ENCODE data around the gene GJD3.

Gene GJD3

DNA sequence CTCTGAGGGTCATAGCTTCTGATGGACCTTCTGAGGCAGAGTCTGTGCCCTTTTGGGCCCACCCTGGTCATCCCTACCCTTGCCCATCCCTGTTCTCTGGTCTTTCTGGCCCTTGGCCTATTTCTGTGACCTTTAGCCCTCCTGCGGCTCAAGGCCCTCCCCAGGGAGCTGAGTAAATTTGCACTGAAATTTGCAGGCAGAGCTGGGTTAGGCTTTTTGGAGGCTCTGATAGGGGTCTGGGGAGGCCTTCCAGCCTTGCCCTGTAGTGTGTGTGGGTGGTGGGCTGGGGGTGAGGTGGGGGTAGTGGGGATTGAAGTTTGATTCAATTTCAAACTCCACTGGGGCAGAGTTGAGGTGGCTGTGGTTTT, 37.7 kb downstream of the GJD3 start:
- no peak overlapping the region for H3K27ac ChIP-seq (replicated peaks)
- DNase-seq (ENCODE audit: low read depth in 1 of 2, low spot score in 1 of 2): no peak

DNA sequence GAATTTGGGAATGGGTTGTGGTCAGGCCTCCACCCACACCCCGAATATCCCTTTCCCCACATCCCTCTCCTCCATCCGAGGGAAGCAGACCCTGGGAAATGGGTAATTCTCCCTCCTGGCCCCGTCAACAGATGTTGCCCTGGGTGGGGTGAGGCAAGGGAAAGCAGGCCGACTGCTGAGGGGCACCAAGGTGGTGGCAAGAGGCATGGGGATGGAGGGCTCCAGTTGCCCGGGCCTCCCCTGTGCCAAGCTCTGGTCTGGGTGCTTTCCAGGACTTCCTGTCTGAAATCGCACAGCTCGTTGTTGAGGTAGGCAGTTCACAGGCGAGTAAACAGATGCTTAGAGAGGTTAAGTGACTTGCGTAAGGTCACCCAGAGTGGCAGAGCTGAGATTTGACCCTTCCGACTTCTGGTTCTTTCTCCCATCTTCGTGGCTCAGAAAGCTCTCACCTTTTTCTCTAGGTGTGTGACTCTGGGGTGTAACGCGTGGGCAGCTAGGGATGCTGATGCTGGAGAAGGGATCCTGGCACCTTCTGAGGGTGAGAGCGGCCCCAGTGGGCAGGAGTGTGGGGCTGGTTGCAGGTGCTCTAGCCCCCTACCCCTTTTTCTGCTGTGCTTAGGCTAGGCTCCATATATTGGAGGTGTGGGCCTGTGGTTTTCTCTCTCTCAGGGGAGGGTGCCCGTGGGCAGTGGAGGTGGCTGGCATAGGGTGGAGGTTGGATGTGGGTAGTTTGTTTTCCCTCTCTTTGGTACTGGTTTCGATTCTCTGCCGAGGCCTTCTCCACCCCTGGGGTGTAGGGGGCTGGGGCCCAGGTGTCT, 38.3 kb downstream of the GJD3 start:
- Histone ChIP-seq H3K27ac (replicated peaks) (peak overlapping the region; percentile 4), H3K27me3 (ENCODE audit: insufficient read depth, poor library complexity, severe bottlenecking) (no peaks in the 10 kb centered on the region), H3K4me3 (replicated peaks; ENCODE audit: insufficient read depth, low read length) (no peak overlapping the region)
- peak; percentile 59 to 79 for DNase-seq (ENCODE audit: low read depth in 1 of 2, low spot score in 1 of 2)
- TF ChIP-seq, protein P1, sequence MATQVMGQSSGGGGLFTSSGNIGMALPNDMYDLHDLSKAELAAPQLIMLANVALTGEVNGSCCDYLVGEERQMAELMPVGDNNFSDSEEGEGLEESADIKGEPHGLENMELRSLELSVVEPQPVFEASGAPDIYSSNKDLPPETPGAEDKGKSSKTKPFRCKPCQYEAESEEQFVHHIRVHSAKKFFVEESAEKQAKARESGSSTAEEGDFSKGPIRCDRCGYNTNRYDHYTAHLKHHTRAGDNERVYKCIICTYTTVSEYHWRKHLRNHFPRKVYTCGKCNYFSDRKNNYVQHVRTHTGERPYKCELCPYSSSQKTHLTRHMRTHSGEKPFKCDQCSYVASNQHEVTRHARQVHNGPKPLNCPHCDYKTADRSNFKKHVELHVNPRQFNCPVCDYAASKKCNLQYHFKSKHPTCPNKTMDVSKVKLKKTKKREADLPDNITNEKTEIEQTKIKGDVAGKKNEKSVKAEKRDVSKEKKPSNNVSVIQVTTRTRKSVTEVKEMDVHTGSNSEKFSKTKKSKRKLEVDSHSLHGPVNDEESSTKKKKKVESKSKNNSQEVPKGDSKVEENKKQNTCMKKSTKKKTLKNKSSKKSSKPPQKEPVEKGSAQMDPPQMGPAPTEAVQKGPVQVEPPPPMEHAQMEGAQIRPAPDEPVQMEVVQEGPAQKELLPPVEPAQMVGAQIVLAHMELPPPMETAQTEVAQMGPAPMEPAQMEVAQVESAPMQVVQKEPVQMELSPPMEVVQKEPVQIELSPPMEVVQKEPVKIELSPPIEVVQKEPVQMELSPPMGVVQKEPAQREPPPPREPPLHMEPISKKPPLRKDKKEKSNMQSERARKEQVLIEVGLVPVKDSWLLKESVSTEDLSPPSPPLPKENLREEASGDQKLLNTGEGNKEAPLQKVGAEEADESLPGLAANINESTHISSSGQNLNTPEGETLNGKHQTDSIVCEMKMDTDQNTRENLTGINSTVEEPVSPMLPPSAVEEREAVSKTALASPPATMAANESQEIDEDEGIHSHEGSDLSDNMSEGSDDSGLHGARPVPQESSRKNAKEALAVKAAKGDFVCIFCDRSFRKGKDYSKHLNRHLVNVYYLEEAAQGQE (IDR thresholded peaks at IDR 0.05; ENCODE audit: insufficient replicate concordance, low read depth): no peak
- TF ChIP-seq SPI1 (IDR thresholded peaks at IDR 0.05; ENCODE audit: borderline replicate concordance, low read depth) (peak; percentile 23; the same call in 1 of the 2 replicates), POLR2AphosphoS5 (IDR thresholded peaks at IDR 0.05; ENCODE audit: low read depth) (peak; percentile 43; the same call in 1 of the 2 replicates)

More for the DNA sequence above, 37.7 kb downstream of the GJD3 start:
- Histone ChIP-seq H3K4me3 (replicated peaks; ENCODE audit: insufficient read depth, low read length) (no peak overlapping the region), H3K27me3 (ENCODE audit: insufficient read depth, poor library complexity, severe bottlenecking) (no peaks in the 10 kb centered on the region)
- TF ChIP-seq, protein P1 (IDR thresholded peaks at IDR 0.05; ENCODE audit: insufficient replicate concordance, low read depth): no peak
- no peak for TF ChIP-seq POLR2AphosphoS5 (IDR thresholded peaks at IDR 0.05; ENCODE audit: low read depth)
- no peak for TF ChIP-seq SPI1 (IDR thresholded peaks at IDR 0.05; ENCODE audit: borderline replicate concordance, low read depth)
- no peak for TF ChIP-seq GABPA (IDR thresholded peaks at IDR 0.05; ENCODE audit: low read depth)
- TF ChIP-seq, protein P2, sequence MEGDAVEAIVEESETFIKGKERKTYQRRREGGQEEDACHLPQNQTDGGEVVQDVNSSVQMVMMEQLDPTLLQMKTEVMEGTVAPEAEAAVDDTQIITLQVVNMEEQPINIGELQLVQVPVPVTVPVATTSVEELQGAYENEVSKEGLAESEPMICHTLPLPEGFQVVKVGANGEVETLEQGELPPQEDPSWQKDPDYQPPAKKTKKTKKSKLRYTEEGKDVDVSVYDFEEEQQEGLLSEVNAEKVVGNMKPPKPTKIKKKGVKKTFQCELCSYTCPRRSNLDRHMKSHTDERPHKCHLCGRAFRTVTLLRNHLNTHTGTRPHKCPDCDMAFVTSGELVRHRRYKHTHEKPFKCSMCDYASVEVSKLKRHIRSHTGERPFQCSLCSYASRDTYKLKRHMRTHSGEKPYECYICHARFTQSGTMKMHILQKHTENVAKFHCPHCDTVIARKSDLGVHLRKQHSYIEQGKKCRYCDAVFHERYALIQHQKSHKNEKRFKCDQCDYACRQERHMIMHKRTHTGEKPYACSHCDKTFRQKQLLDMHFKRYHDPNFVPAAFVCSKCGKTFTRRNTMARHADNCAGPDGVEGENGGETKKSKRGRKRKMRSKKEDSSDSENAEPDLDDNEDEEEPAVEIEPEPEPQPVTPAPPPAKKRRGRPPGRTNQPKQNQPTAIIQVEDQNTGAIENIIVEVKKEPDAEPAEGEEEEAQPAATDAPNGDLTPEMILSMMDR (IDR thresholded peaks at IDR 0.05; ENCODE audit: insufficient read depth, low read length): no peak

GRCh38 chr17:40325156-40326013, 39.2 kb downstream of the GJD3 start:
- no peaks in the 10 kb centered on the region for H3K27me3 ChIP-seq (ENCODE audit: insufficient read depth, poor library complexity, severe bottlenecking)
- no peak overlapping the region for H3K4me3 ChIP-seq (replicated peaks; ENCODE audit: insufficient read depth, low read length)
- no peak; the same call in 1 of the 2 replicates for TF ChIP-seq SPI1 (IDR thresholded peaks at IDR 0.05; ENCODE audit: borderline replicate concordance, low read depth)
- TF ChIP-seq, protein P1 (IDR thresholded peaks at IDR 0.05; ENCODE audit: insufficient replicate concordance, low read depth): no peak
- TF ChIP-seq GABPA (IDR thresholded peaks at IDR 0.05; ENCODE audit: low read depth): no peak
- TF ChIP-seq, protein P2 (IDR thresholded peaks at IDR 0.05; ENCODE audit: insufficient read depth, low read length): no peak
- no peak for TF ChIP-seq POLR2AphosphoS5 (IDR thresholded peaks at IDR 0.05; ENCODE audit: low read depth)
- DNase-seq (ENCODE audit: low read depth in 1 of 2, low spot score in 1 of 2): no peak
- peak overlapping the region; percentile 98 for H3K27ac ChIP-seq (replicated peaks)
